Measurements from ENCODE around the gene TBC1D13. TPM values are rescaled to one million over a fixed set of nuclear protein-coding genes. Genes with fewer than 3 reads are reported as not detected.

TBC1D13 gene
- total and polyA plus RNA-seq, 10 of the 15 experiments (the other 5 are each of a cell fraction or from before 2014, with no cell fraction given) = 3.0 to 23.1 (median 16.5) TPM

DNA sequence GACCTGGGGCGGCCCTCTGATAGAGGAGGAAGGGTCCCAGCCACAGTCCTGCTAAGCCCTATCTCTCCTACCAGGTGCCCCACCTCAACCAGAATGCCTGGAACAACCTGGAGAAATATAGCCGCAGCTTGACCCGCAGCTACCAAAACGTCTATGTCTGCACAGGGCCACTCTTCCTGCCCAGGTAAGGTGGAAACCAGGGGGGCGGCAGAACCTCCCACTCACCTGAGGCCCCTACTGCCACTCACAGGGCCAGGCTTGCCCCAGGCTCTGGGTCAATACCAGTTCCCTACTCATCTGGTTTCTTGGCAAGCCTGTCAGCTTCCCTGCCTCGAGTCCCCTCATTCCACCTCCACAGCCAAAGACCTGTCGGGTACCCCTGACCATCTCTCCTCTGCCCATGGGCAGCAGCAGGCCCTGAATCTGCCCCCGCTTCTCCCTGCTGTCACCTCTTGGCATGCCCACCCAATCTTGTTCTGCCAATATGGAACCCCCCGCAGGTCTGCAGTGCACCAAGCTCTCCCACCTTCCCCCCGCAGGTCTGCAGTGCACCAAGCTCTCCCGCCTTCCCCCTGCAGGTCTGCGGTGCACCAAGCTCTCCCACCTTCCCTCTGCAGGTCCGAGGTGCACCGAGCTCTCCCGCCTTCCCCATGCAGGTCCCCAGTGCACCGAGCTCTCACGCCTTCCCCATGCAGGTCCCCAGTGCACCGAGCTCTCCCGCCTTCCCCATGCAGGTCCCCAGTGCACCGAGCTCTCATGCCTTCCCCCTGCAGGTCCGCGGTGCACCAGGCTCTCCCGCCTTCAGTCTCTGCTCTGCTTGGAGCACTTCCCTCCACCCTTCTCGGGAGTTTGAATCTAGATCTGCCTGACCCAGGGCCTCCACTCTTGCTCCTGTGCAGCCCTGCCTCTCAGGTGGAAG, 33.9 kb downstream of the TBC1D13 start (continued):
- TF ChIP-seq, protein P1, sequence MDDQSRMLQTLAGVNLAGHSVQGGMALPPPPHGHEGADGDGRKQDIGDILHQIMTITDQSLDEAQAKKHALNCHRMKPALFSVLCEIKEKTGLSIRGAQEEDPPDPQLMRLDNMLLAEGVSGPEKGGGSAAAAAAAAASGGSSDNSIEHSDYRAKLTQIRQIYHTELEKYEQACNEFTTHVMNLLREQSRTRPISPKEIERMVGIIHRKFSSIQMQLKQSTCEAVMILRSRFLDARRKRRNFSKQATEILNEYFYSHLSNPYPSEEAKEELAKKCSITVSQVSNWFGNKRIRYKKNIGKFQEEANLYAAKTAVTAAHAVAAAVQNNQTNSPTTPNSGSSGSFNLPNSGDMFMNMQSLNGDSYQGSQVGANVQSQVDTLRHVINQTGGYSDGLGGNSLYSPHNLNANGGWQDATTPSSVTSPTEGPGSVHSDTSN (IDR thresholded peaks at IDR 0.05; ENCODE audit: insufficient replicate concordance, low read depth, low read length) = no peak
- 0 out of 2 replicates have a peak, but pooled peaks have one; percentile 30 for TF ChIP-seq POLR2AphosphoS2 (IDR thresholded peaks at IDR 0.05; ENCODE audit: low read depth, low read length)

DNA sequence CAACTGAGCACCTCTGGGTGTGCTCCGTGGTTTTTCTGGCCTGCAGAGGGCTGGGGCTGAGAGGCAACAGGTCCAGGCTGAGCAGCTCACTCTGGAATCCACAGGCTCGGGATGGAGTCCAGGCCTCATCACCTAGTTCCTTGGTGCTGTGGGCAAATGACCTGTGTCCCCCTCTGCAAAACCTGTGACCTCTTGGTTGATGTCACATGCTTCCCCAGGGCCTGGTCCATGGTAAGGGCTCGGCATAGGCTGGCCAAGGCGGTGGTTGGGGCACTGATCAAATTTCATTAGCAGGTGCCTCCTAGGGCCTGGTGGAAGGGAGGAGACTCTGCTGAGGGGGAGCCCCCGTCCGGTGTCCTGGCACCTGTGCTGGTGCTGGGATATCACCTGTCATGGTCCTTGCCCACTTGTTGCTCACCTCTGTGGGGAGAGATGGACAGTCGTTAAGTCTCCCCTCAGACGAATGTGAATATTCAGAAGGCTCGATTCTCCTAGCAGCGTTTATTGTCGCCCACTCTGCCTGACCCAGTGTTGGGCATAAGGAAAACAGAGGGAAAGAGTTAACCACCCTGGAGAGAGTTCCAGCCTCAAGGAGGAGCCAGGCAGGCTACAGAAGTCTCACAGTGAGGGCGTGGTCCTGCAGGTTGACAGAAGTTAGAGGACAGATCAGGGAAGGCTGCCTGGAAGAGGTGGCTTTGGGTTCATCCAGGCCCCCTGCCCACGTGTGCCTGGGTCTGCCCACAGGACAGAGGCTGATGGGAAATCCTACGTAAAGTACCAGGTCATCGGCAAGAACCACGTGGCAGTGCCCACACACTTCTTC, 34.7 kb downstream of the TBC1D13 start:
- Histone ChIP-seq H3K4me3 (no peak overlapping the region), H3K27ac (ENCODE audit: control insufficient read depth, insufficient read depth) (no peak overlapping the region), H2AFZ (ENCODE audit: control insufficient read depth, low read depth, low read length) (no peak overlapping the region), H3K79me2 (ENCODE audit: control insufficient read depth, insufficient read depth, low read length) (peaks cover 3% of the 10 kb centered on the region; the same call in 1 of the 2 replicates), H3K4me2 (ENCODE audit: control insufficient read depth, insufficient read depth) (no peak overlapping the region), H3K36me3 (ENCODE audit: control insufficient read depth in 2 of 2, insufficient read depth in 2 of 2, low read length in 1 of 2) (peaks cover 16 to 28% of the 10 kb centered on the region in 2 experiments), H4K20me1 (ENCODE audit: control insufficient read depth, insufficient read depth) (no peaks in the 10 kb centered on the region), H3K9ac (ENCODE audit: control insufficient read depth, insufficient read depth, low read length) (no peak overlapping the region), H3K4me1 (ENCODE audit: control insufficient read depth, insufficient read depth, low read length) (peaks cover 7% of the 10 kb centered on the region; the same call in 1 of the 2 replicates), H3K27me3 (replicated peaks in 1 of 2; ENCODE audit: control insufficient read depth in 2 of 2, insufficient read depth in 2 of 2, low read length in 1 of 2) (no peaks in the 10 kb centered on the region), H3K9me3 (replicated peaks; ENCODE audit: control insufficient read depth, insufficient read depth, low read length) (no peaks in the 10 kb centered on the region)
- SMC1A ChIA-PET (ENCODE audit: uncharacterized antibody, unreplicated experiment) = no interaction called here
- RAD21 ChIA-PET (ENCODE audit: unreplicated experiment) = no interaction called here
- ATAC-seq = no peak
- no TSS peak for BruUV-seq (replicated peaks)
- intact Hi-C loops (cut with micrococcal nuclease; ENCODE audit: unreplicated experiment) = no loop called here
- 89% methylated on average over 16 of the region's 16 CpGs for WGBS (ENCODE audit: insufficient coverage, insufficient replicate concordance, low lambda C conversion rate, missing lambda C conversion rate)
- DNase-seq (ENCODE audit: low read depth, low spot score) = no peak
- CTCF ChIA-PET = interaction anchor here (1.2 kb wide), 1 partner anchor 106 kb away, joined by 3 read pairs; no protein-coding TSS in a partner anchor
- FAIRE-seq = no peak
- in situ Hi-C loops (cut with MboI) = no loop called here
- POLR2A ChIA-PET = no interaction called here
- TF ChIP-seq BCL11A (IDR thresholded peaks at IDR 0.05; ENCODE audit: low read depth, low read length) = no peak
- TF ChIP-seq IRF5 (IDR thresholded peaks at IDR 0.05; ENCODE audit: borderline replicate concordance) = no peak
- TF ChIP-seq, protein P2, sequence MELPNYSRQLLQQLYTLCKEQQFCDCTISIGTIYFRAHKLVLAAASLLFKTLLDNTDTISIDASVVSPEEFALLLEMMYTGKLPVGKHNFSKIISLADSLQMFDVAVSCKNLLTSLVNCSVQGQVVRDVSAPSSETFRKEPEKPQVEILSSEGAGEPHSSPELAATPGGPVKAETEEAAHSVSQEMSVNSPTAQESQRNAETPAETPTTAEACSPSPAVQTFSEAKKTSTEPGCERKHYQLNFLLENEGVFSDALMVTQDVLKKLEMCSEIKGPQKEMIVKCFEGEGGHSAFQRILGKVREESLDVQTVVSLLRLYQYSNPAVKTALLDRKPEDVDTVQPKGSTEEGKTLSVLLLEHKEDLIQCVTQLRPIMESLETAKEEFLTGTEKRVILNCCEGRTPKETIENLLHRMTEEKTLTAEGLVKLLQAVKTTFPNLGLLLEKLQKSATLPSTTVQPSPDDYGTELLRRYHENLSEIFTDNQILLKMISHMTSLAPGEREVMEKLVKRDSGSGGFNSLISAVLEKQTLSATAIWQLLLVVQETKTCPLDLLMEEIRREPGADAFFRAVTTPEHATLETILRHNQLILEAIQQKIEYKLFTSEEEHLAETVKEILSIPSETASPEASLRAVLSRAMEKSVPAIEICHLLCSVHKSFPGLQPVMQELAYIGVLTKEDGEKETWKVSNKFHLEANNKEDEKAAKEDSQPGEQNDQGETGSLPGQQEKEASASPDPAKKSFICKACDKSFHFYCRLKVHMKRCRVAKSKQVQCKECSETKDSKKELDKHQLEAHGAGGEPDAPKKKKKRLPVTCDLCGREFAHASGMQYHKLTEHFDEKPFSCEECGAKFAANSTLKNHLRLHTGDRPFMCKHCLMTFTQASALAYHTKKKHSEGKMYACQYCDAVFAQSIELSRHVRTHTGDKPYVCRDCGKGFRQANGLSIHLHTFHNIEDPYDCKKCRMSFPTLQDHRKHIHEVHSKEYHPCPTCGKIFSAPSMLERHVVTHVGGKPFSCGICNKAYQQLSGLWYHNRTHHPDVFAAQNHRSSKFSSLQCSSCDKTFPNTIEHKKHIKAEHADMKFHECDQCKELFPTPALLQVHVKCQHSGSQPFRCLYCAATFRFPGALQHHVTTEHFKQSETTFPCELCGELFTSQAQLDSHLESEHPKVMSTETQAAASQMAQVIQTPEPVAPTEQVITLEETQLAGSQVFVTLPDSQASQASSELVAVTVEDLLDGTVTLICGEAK (IDR thresholded peaks at IDR 0.05; ENCODE audit: borderline replicate concordance) = no peak
- no peak for TF ChIP-seq KDM1A (IDR thresholded peaks at IDR 0.05; ENCODE audit: borderline replicate concordance)
- TF ChIP-seq, protein P3, sequence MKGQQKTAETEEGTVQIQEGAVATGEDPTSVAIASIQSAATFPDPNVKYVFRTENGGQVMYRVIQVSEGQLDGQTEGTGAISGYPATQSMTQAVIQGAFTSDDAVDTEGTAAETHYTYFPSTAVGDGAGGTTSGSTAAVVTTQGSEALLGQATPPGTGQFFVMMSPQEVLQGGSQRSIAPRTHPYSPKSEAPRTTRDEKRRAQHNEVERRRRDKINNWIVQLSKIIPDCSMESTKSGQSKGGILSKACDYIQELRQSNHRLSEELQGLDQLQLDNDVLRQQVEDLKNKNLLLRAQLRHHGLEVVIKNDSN (IDR thresholded peaks at IDR 0.05; ENCODE audit: borderline replicate concordance, extremely low read length, insufficient read depth, low read depth, low read length) = no peak
- no peak for TF ChIP-seq NFXL1 (IDR thresholded peaks at IDR 0.05; ENCODE audit: borderline replicate concordance)
- no peak for TF ChIP-seq MEF2B (IDR thresholded peaks at IDR 0.05; ENCODE audit: partially characterized antibody, poor library complexity, severe bottlenecking)
- no peak for TF ChIP-seq RCOR1 (conservative IDR thresholded peaks at IDR 0.05; ENCODE audit: low read depth, low read length)
- TF ChIP-seq SRF (IDR thresholded peaks at IDR 0.05; ENCODE audit: low read depth in 2 of 2, low read length in 2 of 2) = no peak
